ENCODE results near the gene FOXK1. TPM values are rescaled to one million over a fixed set of nuclear protein-coding genes. Genes with fewer than 3 reads are reported as not detected.

FOXK1 gene
- total and polyA plus RNA-seq, 9 of the 15 experiments (the other 6 are each of a cell fraction or from before 2014, with no cell fraction given) = 0.32 to 45.5 (median 8.1) TPM

DNA sequence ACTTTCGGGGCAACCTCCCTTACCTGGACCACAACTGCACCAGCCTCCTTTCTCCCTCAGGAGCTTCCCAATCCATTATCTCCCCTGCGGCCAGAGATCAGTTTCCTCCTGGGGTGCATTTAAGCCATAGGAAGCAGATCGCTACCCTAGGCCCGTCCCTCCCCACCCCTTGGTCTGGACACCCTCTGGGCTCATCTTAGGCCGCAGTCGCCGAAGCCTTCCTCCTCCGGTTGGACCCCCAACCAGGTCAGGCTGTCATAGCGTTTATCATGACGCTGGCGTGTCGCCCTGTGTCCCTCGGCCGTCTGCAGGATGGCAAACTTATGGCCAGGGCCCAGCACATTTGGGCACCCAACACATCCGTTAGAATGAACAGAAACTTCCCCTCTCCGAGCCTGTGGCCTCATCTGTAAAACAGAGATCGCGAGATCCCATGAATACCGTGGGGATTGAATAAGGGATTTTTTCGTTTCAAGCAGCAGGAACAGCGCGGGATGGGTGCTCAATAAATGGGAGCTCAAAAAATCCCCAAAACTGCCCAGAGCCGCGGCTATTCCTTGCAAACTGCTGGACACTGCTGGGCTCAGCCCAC, 92.7 kb downstream of the FOXK1 start (continued):
- TF ChIP-seq CEBPG (CRISPR knock-in tag; IDR thresholded peaks at IDR 0.05) (peak; percentile 70; the same call in 1 of the 2 replicates), CEBPG (tag; conservative IDR thresholded peaks at IDR 0.05 in 1 of 2, IDR thresholded peaks at IDR 0.05 in 1 of 2) (no peak; a peak in 1 of 4 replicates), C11orf30 (IDR thresholded peaks at IDR 0.05; ENCODE audit: low read depth) (no peak), RHOXF2B (CRISPR knock-in tag; conservative IDR thresholded peaks at IDR 0.05) (no peak), ZEB2 (IDR thresholded peaks at IDR 0.05) (no peak), KLF1 (tag; IDR thresholded peaks at IDR 0.05) (no peak), RBM17 (IDR thresholded peaks at IDR 0.05; ENCODE audit: borderline replicate concordance, low read depth, low read length) (no peak), KDM1A (IDR thresholded peaks at IDR 0.05) (no peak), TSHZ1 (CRISPR knock-in tag; IDR thresholded peaks at IDR 0.05) (no peak), NR2C1 (IDR thresholded peaks at IDR 0.05) (no peak), NR2C1 (tag; IDR thresholded peaks at IDR 0.05) (no peak), XRCC5 (IDR thresholded peaks at IDR 0.05; ENCODE audit: low read depth, low read length) (no peak), ZNF785 (CRISPR knock-in tag; IDR thresholded peaks at IDR 0.05) (no peak)
- TF ChIP-seq, protein P1, sequence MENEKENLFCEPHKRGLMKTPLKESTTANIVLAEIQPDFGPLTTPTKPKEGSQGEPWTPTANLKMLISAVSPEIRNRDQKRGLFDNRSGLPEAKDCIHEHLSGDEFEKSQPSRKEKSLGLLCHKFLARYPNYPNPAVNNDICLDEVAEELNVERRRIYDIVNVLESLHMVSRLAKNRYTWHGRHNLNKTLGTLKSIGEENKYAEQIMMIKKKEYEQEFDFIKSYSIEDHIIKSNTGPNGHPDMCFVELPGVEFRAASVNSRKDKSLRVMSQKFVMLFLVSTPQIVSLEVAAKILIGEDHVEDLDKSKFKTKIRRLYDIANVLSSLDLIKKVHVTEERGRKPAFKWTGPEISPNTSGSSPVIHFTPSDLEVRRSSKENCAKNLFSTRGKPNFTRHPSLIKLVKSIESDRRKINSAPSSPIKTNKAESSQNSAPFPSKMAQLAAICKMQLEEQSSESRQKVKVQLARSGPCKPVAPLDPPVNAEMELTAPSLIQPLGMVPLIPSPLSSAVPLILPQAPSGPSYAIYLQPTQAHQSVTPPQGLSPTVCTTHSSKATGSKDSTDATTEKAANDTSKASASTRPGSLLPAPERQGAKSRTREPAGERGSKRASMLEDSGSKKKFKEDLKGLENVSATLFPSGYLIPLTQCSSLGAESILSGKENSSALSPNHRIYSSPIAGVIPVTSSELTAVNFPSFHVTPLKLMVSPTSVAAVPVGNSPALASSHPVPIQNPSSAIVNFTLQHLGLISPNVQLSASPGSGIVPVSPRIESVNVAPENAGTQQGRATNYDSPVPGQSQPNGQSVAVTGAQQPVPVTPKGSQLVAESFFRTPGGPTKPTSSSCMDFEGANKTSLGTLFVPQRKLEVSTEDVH (IDR thresholded peaks at IDR 0.05; ENCODE audit: low read depth, partially characterized antibody) = no peak
- TF ChIP-seq, protein P2, sequence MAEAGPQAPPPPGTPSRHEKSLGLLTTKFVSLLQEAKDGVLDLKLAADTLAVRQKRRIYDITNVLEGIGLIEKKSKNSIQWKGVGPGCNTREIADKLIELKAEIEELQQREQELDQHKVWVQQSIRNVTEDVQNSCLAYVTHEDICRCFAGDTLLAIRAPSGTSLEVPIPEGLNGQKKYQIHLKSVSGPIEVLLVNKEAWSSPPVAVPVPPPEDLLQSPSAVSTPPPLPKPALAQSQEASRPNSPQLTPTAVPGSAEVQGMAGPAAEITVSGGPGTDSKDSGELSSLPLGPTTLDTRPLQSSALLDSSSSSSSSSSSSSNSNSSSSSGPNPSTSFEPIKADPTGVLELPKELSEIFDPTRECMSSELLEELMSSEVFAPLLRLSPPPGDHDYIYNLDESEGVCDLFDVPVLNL (CRISPR knock-in tag; IDR thresholded peaks at IDR 0.05; ENCODE audit: low read depth) = peak; percentile 66; the same call in 1 of the 2 replicates

All from K562 (cell line).